WTC11 (cell line): ENCODE results near the gene LRRC34. TPM values are rescaled to one million over a fixed set of nuclear protein-coding genes. Genes with fewer than 3 reads are reported as not detected.

Experiments
- ATAC-seq: fragments of 200-7000 bp; cut with Tn5 transposase; 2 replicates; pipeline ENCODE4 v1.10.0; 2021; ENCODE audit warnings: mild to moderate bottlenecking, moderate library complexity
- CTCF ChIA-PET: fragments of 300-600 bp; sonication (Branson Sonifier 250); formaldehyde crosslinking; loops from one replicate; lab custom pipeline; 2021; ENCODE audit warnings: antibody characterized with exemption; lab: Charles Lee
- POLR2A ChIA-PET: fragments of 350-600 bp; sonication (Branson Sonifier 250); formaldehyde crosslinking; loops from one replicate; lab custom pipeline; 2021; ENCODE audit warnings: antibody characterized with exemption; lab: Charles Lee
- DNase-seq: peaks from one replicate; pipeline ENCODE4 v3.0.0; 2021; ENCODE audit warnings: low spot score
- H3K27ac Mint-ChIP-seq: 2 replicates; pipeline ENCODE4 v1.8.0; 2021; ENCODE audit warnings: mixed read lengths
- H3K27me3 Mint-ChIP-seq: 2 replicates; pipeline ENCODE4 v1.8.0; 2021; ENCODE audit warnings: low read depth, mild to moderate bottlenecking, moderate library complexity, mixed read lengths
- H3K36me3 Mint-ChIP-seq: 2 replicates; pipeline ENCODE4 v1.8.0; 2021; ENCODE audit warnings: mixed read lengths
- H3K4me1 Mint-ChIP-seq: 2 replicates; pipeline ENCODE4 v1.8.0; 2022; ENCODE audit warnings: mixed read lengths
- H3K4me3 Mint-ChIP-seq: 2 replicates; pipeline ENCODE4 v1.8.0; 2021; ENCODE audit warnings: mild to moderate bottlenecking, moderate library complexity, mixed read lengths
- H3K9me3 Mint-ChIP-seq: 2 replicates; pipeline ENCODE4 v1.8.0; 2021; ENCODE audit warnings: mixed read lengths
- ATF2 ChIP-seq: sonication (generic); formaldehyde crosslinking; IDR thresholded peaks from 2 replicates; pipeline ENCODE4 v1.8.1; 2022; ENCODE audit warnings: low read depth, missing genetic modification reagents, borderline replicate concordance
- ATF3 ChIP-seq: sonication (generic); formaldehyde crosslinking; conservative IDR thresholded peaks from 2 replicates; pipeline ENCODE4 v1.8.1; 2022; ENCODE audit warnings: mild to moderate bottlenecking, missing genetic modification reagents
- CBFB ChIP-seq: sonication (generic); formaldehyde crosslinking; IDR thresholded peaks from 2 replicates; pipeline ENCODE4 v1.8.1; 2022; ENCODE audit warnings: mild to moderate bottlenecking, low read depth, missing genetic modification reagents
- E2F1 ChIP-seq: sonication (generic); formaldehyde crosslinking; IDR thresholded peaks from 2 replicates; pipeline ENCODE4 v1.8.0; 2022; ENCODE audit warnings: mild to moderate bottlenecking, missing genetic modification reagents
- ETV6 ChIP-seq: sonication (generic); formaldehyde crosslinking; IDR thresholded peaks from 2 replicates; pipeline ENCODE4 v1.8.1; 2022; ENCODE audit warnings: mild to moderate bottlenecking, missing genetic modification reagents
- FOXJ3 ChIP-seq: sonication (generic); formaldehyde crosslinking; IDR thresholded peaks from 2 replicates; pipeline ENCODE4 v1.9.0; 2021; ENCODE audit warnings: missing genetic modification reagents, mild to moderate bottlenecking, borderline replicate concordance
- GRHL2 ChIP-seq: fragments of 250-450 bp; sonication (Bioruptor Pico); IDR thresholded peaks from 2 replicates; pipeline ENCODE4 v1.8.0; 2022; ENCODE audit warnings: mild to moderate bottlenecking, moderate library complexity; ENCODE audit not compliant: insufficient replicate concordance, severe bottlenecking
- GTF2I ChIP-seq: fragments of 250-450 bp; sonication (Bioruptor Pico); conservative IDR thresholded peaks from 2 replicates; pipeline ENCODE4 v1.4.0; 2021; ENCODE audit warnings: mild to moderate bottlenecking
- MYBL2 ChIP-seq: sonication (generic); formaldehyde crosslinking; IDR thresholded peaks from 2 replicates; pipeline ENCODE4 v1.8.1; 2023; ENCODE audit warnings: mild to moderate bottlenecking, moderate library complexity, missing genetic modification reagents
- NR3C1 ChIP-seq: sonication (generic); formaldehyde crosslinking; conservative IDR thresholded peaks from 2 replicates; pipeline ENCODE4 v1.8.1; 2023; ENCODE audit warnings: low read depth, mild to moderate bottlenecking, missing genetic modification reagents
- RORB ChIP-seq: fragments of 250-450 bp; sonication (Bioruptor Pico); IDR thresholded peaks from 2 replicates; pipeline ENCODE4 v1.9.0; 2021; ENCODE audit warnings: mild to moderate bottlenecking
- SMAD4 ChIP-seq: sonication (generic); formaldehyde crosslinking; IDR thresholded peaks from 2 replicates; pipeline ENCODE4 v1.8.0; 2022; ENCODE audit warnings: mild to moderate bottlenecking, missing genetic modification reagents
- SP1 ChIP-seq: sonication (generic); formaldehyde crosslinking; conservative IDR thresholded peaks from 2 replicates; pipeline ENCODE4 v1.8.1; 2022; ENCODE audit warnings: missing genetic modification reagents
- ZNF121 ChIP-seq: sonication (generic); formaldehyde crosslinking; IDR thresholded peaks from 2 replicates; pipeline ENCODE4 v1.8.0; 2023; ENCODE audit warnings: missing genetic modification reagents
- ZNF263 ChIP-seq: sonication (generic); formaldehyde crosslinking; IDR thresholded peaks from 2 replicates; pipeline ENCODE4 v1.8.1; 2022; ENCODE audit warnings: low read depth, mild to moderate bottlenecking, moderate library complexity, missing genetic modification reagents
- ZNF532 ChIP-seq: fragments of 250-450 bp; sonication (Bioruptor Pico); IDR thresholded peaks from 2 replicates; pipeline ENCODE4 v1.9.0; 2021; ENCODE audit warnings: mild to moderate bottlenecking, borderline replicate concordance
- total RNA-seq: library from RNA; stranded (reverse); gene quantifications from 3 replicates; pipeline ENCODE4 v1.2.3, GENCODE V29; 2021
- TF ChIP-seq, protein P1 (sequence below): sonication (generic); formaldehyde crosslinking; IDR thresholded peaks from 2 replicates; pipeline ENCODE4 v1.8.0; 2022; ENCODE audit warnings: mild to moderate bottlenecking, missing genetic modification reagents
- TF ChIP-seq, protein P2 (sequence below): fragments of 250-450 bp; sonication (Bioruptor Pico); IDR thresholded peaks from 2 replicates; pipeline ENCODE4 v1.9.0; 2021; ENCODE audit warnings: mild to moderate bottlenecking
- TF ChIP-seq, protein P3 (sequence below): sonication (generic); formaldehyde crosslinking; IDR thresholded peaks from 2 replicates; pipeline ENCODE4 v1.8.0; 2023; ENCODE audit warnings: mild to moderate bottlenecking, missing genetic modification reagents
- TF ChIP-seq, protein P4 (sequence below): fragments of 250-450 bp; sonication (Bioruptor Pico); IDR thresholded peaks from 2 replicates; pipeline ENCODE4 v1.8.0; 2021; ENCODE audit warnings: mild to moderate bottlenecking

Gene LRRC34
- total RNA-seq, 1 experiment from 2014 or later, result 8.3 TPM

DNA sequence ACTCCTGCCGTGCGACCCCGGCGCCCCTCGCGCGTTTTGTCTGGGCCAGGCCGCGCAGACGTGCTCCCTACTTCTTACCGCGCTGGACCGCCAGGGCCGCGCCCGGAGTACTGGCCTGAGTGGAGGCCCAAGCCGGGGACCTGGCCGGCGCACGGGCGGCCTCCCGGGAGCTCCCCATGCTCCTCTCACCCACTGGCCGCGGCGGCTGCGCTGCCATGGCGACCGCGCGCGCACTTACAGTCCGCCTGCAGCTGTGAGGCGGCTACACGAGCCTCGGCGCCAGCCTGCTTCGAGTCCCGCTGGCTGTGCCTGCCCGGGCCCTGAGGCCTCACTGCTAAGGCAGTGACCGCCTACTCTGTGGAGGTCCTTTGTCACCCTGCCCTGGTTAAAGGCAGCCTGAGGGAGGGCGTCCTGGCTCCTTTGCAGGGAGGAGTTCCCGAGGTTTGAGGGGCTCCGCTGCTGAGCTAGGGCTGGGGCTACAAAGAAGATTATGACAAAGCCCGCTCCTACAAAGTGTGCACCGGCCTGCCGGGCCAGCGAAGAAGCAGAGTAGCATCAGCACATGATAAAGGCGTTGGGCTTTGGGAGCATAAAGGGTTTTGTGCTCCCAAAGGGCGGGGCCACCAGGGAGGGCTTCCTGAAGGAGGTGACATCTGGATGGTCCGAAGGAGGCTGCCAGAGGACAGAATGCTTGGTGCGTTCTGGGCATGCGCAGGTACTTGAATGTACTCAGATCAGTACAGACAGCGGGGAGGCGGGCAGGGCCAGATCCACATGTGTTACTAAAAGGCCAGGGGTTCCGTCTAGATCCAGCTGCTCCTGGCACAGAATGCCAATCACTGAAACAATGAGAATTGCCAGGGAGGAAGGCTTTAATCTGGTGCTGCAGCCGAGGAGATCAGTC lies at the start of gene LRRC34, which contains the start of gene LRRIQ4 (continued):
- no peak for TF ChIP-seq NR3C1 (CRISPR knock-in tag)
- TF ChIP-seq ETV6, result peak; percentile 88
- peak; percentile 60; the same call in 1 of the 2 replicates for TF ChIP-seq CBFB (CRISPR knock-in tag)
- TF ChIP-seq SP1 (CRISPR knock-in tag), result peak; percentile 38; the same call in 1 of the 2 replicates
- TF ChIP-seq GTF2I (CRISPR knock-in tag), result peak; percentile 53; the same call in 1 of the 2 replicates

DNA sequence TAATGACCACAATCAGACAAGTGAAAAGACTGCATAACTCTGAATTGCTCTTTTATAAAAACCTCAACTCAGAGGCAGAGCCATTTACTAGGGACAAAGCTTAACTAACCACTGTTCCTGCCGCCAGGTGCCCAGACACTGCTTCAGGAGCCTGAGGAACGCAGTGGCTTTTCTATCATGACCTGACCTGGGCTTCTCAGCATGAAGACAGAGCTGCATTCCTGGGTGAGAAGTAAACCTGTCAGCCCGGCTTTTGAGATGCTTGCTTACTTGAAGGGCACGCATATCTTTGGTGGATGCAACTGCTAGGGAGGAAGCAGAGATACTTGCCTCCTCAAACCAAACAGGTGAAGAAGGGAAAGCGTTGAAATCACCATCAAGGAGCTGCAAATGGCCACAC lies 49.2 kb upstream of the LRRC34 start:
- Mint-ChIP-seq H3K9me3 (no peaks in the 10 kb centered on the region), H3K27ac (peak overlapping the region; percentile 32)
- TF ChIP-seq, protein P1, sequence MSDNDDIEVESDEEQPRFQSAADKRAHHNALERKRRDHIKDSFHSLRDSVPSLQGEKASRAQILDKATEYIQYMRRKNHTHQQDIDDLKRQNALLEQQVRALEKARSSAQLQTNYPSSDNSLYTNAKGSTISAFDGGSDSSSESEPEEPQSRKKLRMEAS (CRISPR knock-in tag), result no peak
- TF ChIP-seq MYBL2 (CRISPR knock-in tag), result no peak
- TF ChIP-seq, protein P2, sequence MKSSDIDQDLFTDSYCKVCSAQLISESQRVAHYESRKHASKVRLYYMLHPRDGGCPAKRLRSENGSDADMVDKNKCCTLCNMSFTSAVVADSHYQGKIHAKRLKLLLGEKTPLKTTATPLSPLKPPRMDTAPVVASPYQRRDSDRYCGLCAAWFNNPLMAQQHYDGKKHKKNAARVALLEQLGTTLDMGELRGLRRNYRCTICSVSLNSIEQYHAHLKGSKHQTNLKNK (CRISPR knock-in tag), result no peak
- TF ChIP-seq ATF2 (CRISPR knock-in tag), result no peak
- no peak for TF ChIP-seq RORB (CRISPR knock-in tag)
- no peak for TF ChIP-seq ZNF121 (CRISPR knock-in tag)
- TF ChIP-seq E2F1 (CRISPR knock-in tag), result no peak
- TF ChIP-seq, protein P3, sequence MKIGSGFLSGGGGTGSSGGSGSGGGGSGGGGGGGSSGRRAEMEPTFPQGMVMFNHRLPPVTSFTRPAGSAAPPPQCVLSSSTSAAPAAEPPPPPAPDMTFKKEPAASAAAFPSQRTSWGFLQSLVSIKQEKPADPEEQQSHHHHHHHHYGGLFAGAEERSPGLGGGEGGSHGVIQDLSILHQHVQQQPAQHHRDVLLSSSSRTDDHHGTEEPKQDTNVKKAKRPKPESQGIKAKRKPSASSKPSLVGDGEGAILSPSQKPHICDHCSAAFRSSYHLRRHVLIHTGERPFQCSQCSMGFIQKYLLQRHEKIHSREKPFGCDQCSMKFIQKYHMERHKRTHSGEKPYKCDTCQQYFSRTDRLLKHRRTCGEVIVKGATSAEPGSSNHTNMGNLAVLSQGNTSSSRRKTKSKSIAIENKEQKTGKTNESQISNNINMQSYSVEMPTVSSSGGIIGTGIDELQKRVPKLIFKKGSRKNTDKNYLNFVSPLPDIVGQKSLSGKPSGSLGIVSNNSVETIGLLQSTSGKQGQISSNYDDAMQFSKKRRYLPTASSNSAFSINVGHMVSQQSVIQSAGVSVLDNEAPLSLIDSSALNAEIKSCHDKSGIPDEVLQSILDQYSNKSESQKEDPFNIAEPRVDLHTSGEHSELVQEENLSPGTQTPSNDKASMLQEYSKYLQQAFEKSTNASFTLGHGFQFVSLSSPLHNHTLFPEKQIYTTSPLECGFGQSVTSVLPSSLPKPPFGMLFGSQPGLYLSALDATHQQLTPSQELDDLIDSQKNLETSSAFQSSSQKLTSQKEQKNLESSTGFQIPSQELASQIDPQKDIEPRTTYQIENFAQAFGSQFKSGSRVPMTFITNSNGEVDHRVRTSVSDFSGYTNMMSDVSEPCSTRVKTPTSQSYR (CRISPR knock-in tag), result no peak
- TF ChIP-seq ATF3 (CRISPR knock-in tag), result no peak
- TF ChIP-seq, protein P4, sequence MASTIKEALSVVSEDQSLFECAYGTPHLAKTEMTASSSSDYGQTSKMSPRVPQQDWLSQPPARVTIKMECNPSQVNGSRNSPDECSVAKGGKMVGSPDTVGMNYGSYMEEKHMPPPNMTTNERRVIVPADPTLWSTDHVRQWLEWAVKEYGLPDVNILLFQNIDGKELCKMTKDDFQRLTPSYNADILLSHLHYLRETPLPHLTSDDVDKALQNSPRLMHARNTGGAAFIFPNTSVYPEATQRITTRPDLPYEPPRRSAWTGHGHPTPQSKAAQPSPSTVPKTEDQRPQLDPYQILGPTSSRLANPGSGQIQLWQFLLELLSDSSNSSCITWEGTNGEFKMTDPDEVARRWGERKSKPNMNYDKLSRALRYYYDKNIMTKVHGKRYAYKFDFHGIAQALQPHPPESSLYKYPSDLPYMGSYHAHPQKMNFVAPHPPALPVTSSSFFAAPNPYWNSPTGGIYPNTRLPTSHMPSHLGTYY (CRISPR knock-in tag), result no peak
- no peak for TF ChIP-seq GTF2I (CRISPR knock-in tag)
- no peak for TF ChIP-seq ZNF263 (CRISPR knock-in tag)
- TF ChIP-seq SP1 (CRISPR knock-in tag), result no peak
- no peak for TF ChIP-seq FOXJ3 (CRISPR knock-in tag)
- no peak for TF ChIP-seq GRHL2 (CRISPR knock-in tag)
- no peak for TF ChIP-seq ZNF532
- no peak for TF ChIP-seq SMAD4

More for the DNA sequence above, 49.2 kb upstream of the LRRC34 start:
- H3K4me3 Mint-ChIP-seq, result no peak overlapping the region
- peaks cover 9% of the 10 kb centered on the region for H3K4me1 Mint-ChIP-seq
- peak; percentile 84 for ATAC-seq
- H3K36me3 Mint-ChIP-seq, result no peaks in the 10 kb centered on the region
- no peaks in the 10 kb centered on the region for H3K27me3 Mint-ChIP-seq
- ChIA-PET POLR2A (interaction anchor here (0.5 to 0.6 kb wide), 2 partner anchors 463 to 692 kb away, joined by 3 read pairs; no protein-coding TSS in a partner anchor), CTCF (interaction anchor here (0.8 to 1.6 kb wide), 7 partner anchors 10 to 217 kb away, joined by 3 to 12 read pairs (median 5); no protein-coding TSS in a partner anchor)
- peak; percentile 18 for DNase-seq
